GM12878 (cell line): Measurements from ENCODE around the gene MAPRE3. TPM values are rescaled to one million over a fixed set of nuclear protein-coding genes. Genes with fewer than 3 reads are reported as not detected.

Experiments
- DPF2 ChIP-seq: fragments of 450-650 bp; IDR thresholded peaks from 2 replicates; pipeline ENCODE4 v1.6.1; 2017; ENCODE audit warnings: mild to moderate bottlenecking
- EGR1 ChIP-seq, 2 experiments: IDR thresholded peaks; 1 replicate in 1 of 2; 2 replicates in 1 of 2; pipeline ENCODE4 v1.6.1; 2011 to 2012; ENCODE audit warnings: low read depth in 2 of 2, low read length in 2 of 2, borderline replicate concordance in 1 of 2, mild to moderate bottlenecking in 1 of 2, moderate library complexity in 1 of 2
- ESRRA ChIP-seq: IDR thresholded peaks from 2 replicates; pipeline ENCODE4 v1.6.1; 2012; ENCODE audit warnings: mild to moderate bottlenecking, low read length, improper control_type of control experiment
- GABPA ChIP-seq: IDR thresholded peaks from 2 replicates; pipeline ENCODE4 v1.6.1; 2014; ENCODE audit warnings: antibody characterized with exemption, low read depth, mild to moderate bottlenecking, inconsistent platforms
- HDAC2 ChIP-seq: fragments of 200-600 bp; sonication (generic); IDR thresholded peaks from 2 replicates; pipeline ENCODE4 v1.6.1; 2017
- IKZF1 ChIP-seq: fragments of 450-650 bp; conservative IDR thresholded peaks from 2 replicates; pipeline ENCODE4 v1.6.1; 2017; ENCODE audit warnings: antibody characterized with exemption, mild to moderate bottlenecking
- LARP7 ChIP-seq: fragments of 450-650 bp; IDR thresholded peaks from 2 replicates; pipeline ENCODE4 v1.6.1; 2017; ENCODE audit warnings: mild to moderate bottlenecking
- MEF2B ChIP-seq: fragments of 450-650 bp; IDR thresholded peaks from 2 replicates; pipeline ENCODE4 v1.6.1; 2018; ENCODE audit warnings: mild to moderate bottlenecking, moderate library complexity; ENCODE audit not compliant: partially characterized antibody, poor library complexity, severe bottlenecking
- MXI1 ChIP-seq: fragments of 150-350 bp; IDR thresholded peaks from 2 replicates; pipeline ENCODE4 v1.6.1; 2011; ENCODE audit warnings: low read depth, mild to moderate bottlenecking, inconsistent platforms, low read length, improper control_type of control experiment
- NKRF ChIP-seq: fragments of 450-650 bp; conservative IDR thresholded peaks from 2 replicates; pipeline ENCODE4 v1.6.1; 2017; ENCODE audit warnings: mild to moderate bottlenecking, moderate library complexity
- NR2F1 ChIP-seq: fragments of 450-650 bp; conservative IDR thresholded peaks from 2 replicates; pipeline ENCODE4 v1.6.1; 2017; ENCODE audit warnings: mild to moderate bottlenecking
- PKNOX1 ChIP-seq: fragments of 450-650 bp; IDR thresholded peaks from 2 replicates; pipeline ENCODE4 v1.6.1; 2016; ENCODE audit warnings: mild to moderate bottlenecking
- POLR2AphosphoS5 ChIP-seq: IDR thresholded peaks from 2 replicates; pipeline ENCODE4 v1.6.1; 2011; ENCODE audit warnings: mild to moderate bottlenecking, low read length, inconsistent platforms
- POU2F2 ChIP-seq: IDR thresholded peaks from 3 replicates; pipeline ENCODE4 v1.6.1; 2011; ENCODE audit warnings: low read depth, mild to moderate bottlenecking, low read length, borderline replicate concordance
- RB1 ChIP-seq: fragments of 450-650 bp; formaldehyde crosslinking; IDR thresholded peaks from 2 replicates; pipeline ENCODE4 v1.6.1; 2017; ENCODE audit warnings: mild to moderate bottlenecking, borderline replicate concordance
- SMAD1 ChIP-seq: fragments of 450-650 bp; IDR thresholded peaks from 2 replicates; pipeline ENCODE4 v1.6.1; 2018; ENCODE audit warnings: mild to moderate bottlenecking, low read depth; ENCODE audit not compliant: partially characterized antibody
- SP1 ChIP-seq: IDR thresholded peaks from one replicate; pipeline ENCODE4 v1.6.1; 2011; ENCODE audit warnings: low read depth, low read length
- SUPT20H ChIP-seq: IDR thresholded peaks from 2 replicates; pipeline ENCODE4 v1.6.1; 2011; ENCODE audit warnings: low read depth, mild to moderate bottlenecking, low read length, moderate library complexity, borderline replicate concordance; ENCODE audit not compliant: control insufficient read depth
- TCF7 ChIP-seq: IDR thresholded peaks from 2 replicates; pipeline ENCODE4 v1.6.1; 2014; ENCODE audit warnings: antibody characterized with exemption, borderline replicate concordance
- ZBED1 ChIP-seq: IDR thresholded peaks from 2 replicates; pipeline ENCODE4 v1.6.1; 2016; ENCODE audit warnings: borderline replicate concordance
- ZNF592 ChIP-seq: fragments of 450-650 bp; IDR thresholded peaks from 2 replicates; pipeline ENCODE4 v1.6.1; 2017; ENCODE audit warnings: mild to moderate bottlenecking, moderate library complexity
- polyA plus RNA-seq, 11 experiments: library from polyadenylated mRNA; depleted of rRNA in 4 of 11; unstranded in 6 of 11; stranded (reverse) in 5 of 11; fragments of >200 nt; fragmentation: Nextera tagmentation in 4 of 11; fragmentation: Illumina TruSeq in 1 of 11; extraction: Ambion mirVana in 4 of 11; extraction: Trizol in 1 of 11; gene quantifications; 1 replicate in 1 of 11; 2 replicates in 10 of 11; pipeline versions ENCODE4 v1.2.1 to v1.2.3, GENCODE V29; 2011 to 2016; ENCODE audit warnings: inconsistent platforms in 2 of 11, missing spikeins in 2 of 11, low read depth in 1 of 11
- total RNA-seq, 4 experiments: library from RNA; depleted of rRNA in 3 of 4; stranded (reverse); fragments of >200 nt in 3 of 4; fragmentation: Illumina TruSeq in 1 of 4; extraction: Trizol in 1 of 4; gene quantifications; 2 replicates each; pipeline versions ENCODE4 v1.2.1 to v1.2.3, GENCODE V29; 2013 to 2021

The MAPRE3 gene
- total and polyA plus RNA-seq, 10 of the 15 experiments (the other 5 are each of a cell fraction or from before 2014, with no cell fraction given) = 0.03 to 1.3 (median 0.73) TPM; not detected in 1

- TF ChIP-seq ESRRA (no peak), RB1 (peak; percentile 48; the same call in 1 of the 2 replicates), SUPT20H (no peak), HDAC2 (no peak), SP1 (peak; percentile 54), DPF2 (peak; percentile 69; the same call in 1 of the 2 replicates), NR2F1 (peak; percentile 68), IKZF1 (peak; percentile 84), EGR1 (IDR thresholded peaks at IDR 0.05; ENCODE audit: borderline replicate concordance in 1 of 2, low read depth in 2 of 2, low read length in 2 of 2) (peak; percentile 26 to 35), LARP7 (peak; percentile 62; the same call in 1 of the 2 replicates), GABPA (peak; percentile 89), POU2F2 (peak; percentile 41; the same call in 1 of the 3 replicates), MEF2B (no peak), TCF7 (no peak), ZBED1 (no peak), MXI1 (peak; percentile 70), NKRF (peak; percentile 86), ZNF592 (peak; percentile 38; the same call in 1 of the 2 replicates), POLR2AphosphoS5 (peak; percentile 89), SMAD1 (no peak), PKNOX1 (0 out of 2 replicates have a peak, but pooled peaks have one; percentile 23)
These were observed 101.0 kb downstream of the MAPRE3 start, which contains the start of gene OST4 (continued) for GRCh38 chr2:27071277-27071989.
